HG02884 (cell line): ENCODE data around the gene PSRC1.

Experiments used
- ATAC-seq: cut with Tn5 transposase; IDR thresholded peaks from one replicate; pipeline ENCODE4 v1.9.1; 2021; ENCODE audit warnings: mild to moderate bottlenecking, moderate library complexity; ENCODE audit not compliant: unreplicated experiment

The PSRC1 gene

GRCh38 chr1:109272831-109273547 is 10.0 kb downstream of the PSRC1 start:
- ATAC-seq: no peak

GRCh38 chr1:109272021-109272799 is 10.7 kb downstream of the PSRC1 start:
- ATAC-seq: no peak

DNA sequence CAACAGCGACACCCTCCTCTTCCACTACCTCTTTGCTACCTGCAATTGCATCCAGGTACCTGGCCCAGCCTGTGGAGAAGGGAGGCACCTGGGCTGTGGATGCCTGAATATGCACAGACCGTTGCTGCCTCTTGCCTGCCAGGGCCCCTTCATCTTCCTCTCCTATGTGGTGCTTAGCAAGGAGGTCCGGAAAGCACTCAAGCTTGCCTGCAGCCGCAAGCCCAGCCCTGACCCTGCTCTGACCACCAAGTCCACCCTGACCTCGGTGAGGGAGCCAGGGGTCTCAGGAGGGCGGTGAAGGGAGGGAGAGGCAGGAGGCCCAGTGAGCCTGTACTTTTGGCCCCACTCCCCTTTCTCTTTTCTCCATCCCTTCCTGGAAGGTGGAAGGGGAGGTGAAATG is 11.5 kb downstream of the PSRC1 start:
- ATAC-seq: no peak

- no peak for ATAC-seq
Observed at GRCh38 chr1:109270623-109271317, 12.2 kb downstream of the PSRC1 start.

- ATAC-seq: no peak
Observed at GRCh38 chr1:109269981-109270622, 12.8 kb downstream of the PSRC1 start.

- no peak for ATAC-seq
Observed at GRCh38 chr1:109269212-109269980, 13.5 kb downstream of the PSRC1 start.

GRCh38 chr1:109268431-109269211 is 14.3 kb downstream of the PSRC1 start:
- no peak for ATAC-seq

DNA sequence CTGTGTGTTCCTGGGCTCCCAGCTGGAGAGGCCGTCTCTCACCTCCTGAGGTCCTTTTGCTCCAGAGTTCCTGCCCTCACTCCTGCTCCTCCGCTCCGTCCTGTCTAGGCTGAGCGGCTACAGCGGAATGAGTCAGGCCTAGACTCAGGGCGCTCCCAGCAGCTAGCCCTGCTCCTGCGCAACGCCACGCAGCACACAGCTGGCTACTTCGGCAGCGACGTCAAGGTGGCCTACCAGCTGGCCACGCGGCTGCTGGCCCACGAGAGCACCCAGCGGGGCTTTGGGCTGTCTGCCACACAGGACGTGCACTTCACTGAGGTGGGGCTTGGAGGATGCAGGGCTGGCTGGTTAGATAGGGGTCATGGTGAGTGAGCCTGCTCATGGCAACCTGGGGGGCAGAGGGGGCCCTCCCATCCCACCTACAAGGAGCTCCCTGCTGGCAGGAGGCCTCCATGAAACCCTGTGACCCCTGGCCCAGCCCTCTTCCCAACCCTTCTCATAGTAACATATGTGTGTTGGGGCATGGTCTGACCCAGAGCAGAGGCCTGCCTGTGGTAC is 15.1 kb downstream of the PSRC1 start:
- ATAC-seq: no peak

DNA sequence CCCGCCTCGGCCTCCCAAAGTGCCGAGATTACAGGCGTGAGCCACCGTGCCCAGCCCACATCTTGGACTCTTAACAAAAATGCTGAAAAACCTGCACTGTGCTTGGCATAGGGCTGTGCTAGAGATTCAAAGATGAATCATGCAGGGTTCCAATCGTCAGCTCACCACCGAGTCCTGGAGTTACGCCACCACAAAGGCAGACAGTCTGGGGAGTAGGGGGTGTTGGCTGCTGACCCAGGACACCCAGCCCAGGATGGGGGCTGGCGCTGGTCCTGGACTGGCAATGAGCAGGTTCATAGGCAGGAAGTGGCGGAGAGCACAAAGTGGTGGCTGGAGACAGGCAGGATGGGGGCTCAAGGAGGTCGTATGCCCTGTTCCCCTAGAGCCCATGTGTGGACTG is 16.0 kb downstream of the PSRC1 start:
- no peak for ATAC-seq

DNA sequence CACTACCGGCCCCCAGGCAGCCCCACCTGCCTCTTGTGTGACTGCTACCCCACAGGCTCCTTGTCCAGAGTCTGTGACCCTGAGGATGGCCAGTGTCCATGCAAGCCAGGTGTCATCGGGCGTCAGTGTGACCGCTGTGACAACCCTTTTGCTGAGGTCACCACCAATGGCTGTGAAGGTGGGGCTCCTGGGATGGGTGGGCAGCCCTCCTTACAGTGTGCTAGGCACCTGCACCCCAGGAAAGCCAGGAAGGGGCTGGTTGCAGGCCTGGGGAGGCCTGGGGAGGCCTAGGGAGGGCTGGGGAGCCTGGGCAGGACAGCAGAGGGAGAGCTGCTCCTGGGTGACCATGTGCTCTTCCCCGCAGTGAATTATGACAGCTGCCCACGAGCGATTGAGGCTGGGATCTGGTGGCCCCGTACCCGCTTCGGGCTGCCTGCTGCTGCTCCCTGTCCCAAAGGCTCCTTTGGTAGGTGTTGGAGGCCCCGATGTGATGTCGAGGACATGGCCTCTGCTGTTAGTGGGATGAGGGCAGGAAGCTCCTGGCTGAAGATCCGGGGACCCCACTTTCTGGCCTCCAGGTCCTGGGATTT is 17.1 kb downstream of the PSRC1 start:
- no peak for ATAC-seq

DNA sequence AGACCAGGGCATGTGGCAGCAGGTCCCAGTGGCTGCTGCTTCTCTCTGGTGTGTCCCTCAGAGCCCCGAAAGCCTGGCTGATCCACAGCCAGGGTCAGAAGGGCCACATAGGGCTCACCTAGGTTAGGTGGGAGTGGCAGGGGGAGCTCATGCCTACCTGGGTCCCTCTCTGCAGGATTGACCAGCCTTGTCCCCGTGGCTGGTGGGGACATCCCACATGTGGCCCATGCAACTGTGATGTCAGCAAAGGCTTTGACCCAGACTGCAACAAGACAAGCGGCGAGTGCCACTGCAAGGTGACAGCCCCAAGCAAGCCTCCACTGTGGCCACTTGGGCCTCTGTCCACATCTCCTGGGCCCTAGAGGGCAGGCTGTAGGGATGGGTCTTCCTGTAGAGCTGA is 17.9 kb downstream of the PSRC1 start:
- no peak for ATAC-seq

GRCh38 chr1:109264379-109264755 is 18.6 kb downstream of the PSRC1 start:
- ATAC-seq: no peak

GRCh38 chr1:109263597-109264378 is 19.2 kb downstream of the PSRC1 start:
- no peak for ATAC-seq

DNA sequence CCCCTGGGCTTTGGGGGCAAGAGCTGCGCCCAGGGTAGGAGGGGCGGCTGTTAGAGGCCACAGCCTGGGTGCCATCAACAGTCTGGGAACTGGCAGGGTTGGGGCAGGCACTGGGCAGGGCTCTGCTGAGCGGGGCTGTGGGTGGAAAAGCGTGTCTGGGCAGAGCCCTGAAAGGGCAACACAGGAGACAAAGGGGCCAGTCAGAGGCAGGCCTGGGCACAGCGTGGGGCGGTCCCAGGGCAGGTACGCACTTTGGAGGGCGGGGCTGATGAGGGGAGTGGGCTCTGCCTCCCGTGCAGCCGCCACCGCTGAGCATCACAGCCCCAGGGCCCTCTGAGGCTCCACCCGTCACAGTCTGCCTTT is 19.7 kb downstream of the PSRC1 start:
- no peak for ATAC-seq

- no peak for ATAC-seq
Observed at GRCh38 chr1:109262231-109263055, 20.5 kb downstream of the PSRC1 start.

- no peak for ATAC-seq
Observed at GRCh38 chr1:109261578-109261977, 21.4 kb downstream of the PSRC1 start.

DNA sequence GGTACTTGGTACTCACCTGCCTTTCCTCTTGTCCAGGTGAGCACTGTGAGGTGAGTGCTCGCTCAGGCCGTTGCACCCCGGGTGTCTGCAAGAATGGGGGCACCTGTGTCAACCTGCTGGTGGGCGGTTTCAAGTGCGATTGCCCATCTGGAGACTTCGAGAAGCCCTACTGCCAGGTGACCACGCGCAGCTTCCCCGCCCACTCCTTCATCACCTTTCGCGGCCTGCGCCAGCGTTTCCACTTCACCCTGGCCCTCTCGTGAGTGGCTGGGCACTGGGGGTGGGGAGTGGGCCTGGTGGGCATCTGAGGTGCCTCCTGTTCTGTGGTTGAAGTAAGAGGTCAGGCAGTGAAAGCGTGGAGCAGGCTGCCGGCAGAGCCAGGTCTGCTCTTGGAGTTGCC is 21.9 kb downstream of the PSRC1 start:
- no peak for ATAC-seq
